ENCODE data around the gene OSBPL6.

Gene OSBPL6

DNA sequence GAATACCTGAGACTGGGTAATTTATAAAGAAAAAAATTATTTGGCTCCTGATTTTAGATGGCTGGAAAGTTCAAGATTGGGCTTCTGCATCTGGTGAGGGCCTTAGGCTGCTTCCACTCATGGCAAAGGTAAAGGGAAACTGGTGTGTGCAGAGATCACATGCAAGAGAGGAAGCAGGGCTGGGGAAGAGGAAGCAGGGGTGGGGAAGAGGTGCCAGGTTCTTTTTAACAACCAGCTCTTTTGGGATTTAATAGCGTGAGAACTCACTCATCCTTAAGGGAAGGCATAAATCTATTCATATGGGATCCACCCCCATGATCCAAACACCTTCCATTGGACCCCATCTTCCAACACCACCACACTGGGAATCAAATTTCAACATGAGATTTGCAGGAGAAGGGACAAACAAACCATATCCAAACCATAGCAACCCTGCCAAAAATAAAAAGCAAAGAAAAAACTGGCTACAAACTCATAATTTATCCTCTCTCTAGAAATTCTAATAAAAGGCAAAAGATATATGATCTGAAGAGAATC, 226.2 kb downstream of the OSBPL6 start:
- CTCF ChIA-PET: interaction anchor here (2.3 to 2.8 kb wide), 2 partner anchors 22 to 308 kb away, joined by 16 to 19 read pairs; partner anchors contain the start of gene RBM45
- no peaks in the 10 kb centered on the region for H3K9me3 ChIP-seq (ENCODE audit: control insufficient read depth, insufficient read depth, low read depth, low read length)
- H3K36me3 ChIP-seq (ENCODE audit: control insufficient read depth in 2 of 2, insufficient read depth in 1 of 2, low read length in 2 of 2): no peaks in the 10 kb centered on the region
- H3K4me3 ChIP-seq (ENCODE audit: low read depth, low read length): no peak overlapping the region
- POLR2A ChIA-PET: interaction anchor here (2.2 kb wide), 1 partner anchor 30 kb away, joined by 12 read pairs; the partner anchor contains the start of genes PJVK and PRKRA
- no peak overlapping the region for H3K27ac ChIP-seq (ENCODE audit: extremely low read depth, low read depth, low read length)
- no peaks in the 10 kb centered on the region for H3K4me1 ChIP-seq (ENCODE audit: control insufficient read depth, insufficient read depth, low read length)
- TF ChIP-seq, protein P1, sequence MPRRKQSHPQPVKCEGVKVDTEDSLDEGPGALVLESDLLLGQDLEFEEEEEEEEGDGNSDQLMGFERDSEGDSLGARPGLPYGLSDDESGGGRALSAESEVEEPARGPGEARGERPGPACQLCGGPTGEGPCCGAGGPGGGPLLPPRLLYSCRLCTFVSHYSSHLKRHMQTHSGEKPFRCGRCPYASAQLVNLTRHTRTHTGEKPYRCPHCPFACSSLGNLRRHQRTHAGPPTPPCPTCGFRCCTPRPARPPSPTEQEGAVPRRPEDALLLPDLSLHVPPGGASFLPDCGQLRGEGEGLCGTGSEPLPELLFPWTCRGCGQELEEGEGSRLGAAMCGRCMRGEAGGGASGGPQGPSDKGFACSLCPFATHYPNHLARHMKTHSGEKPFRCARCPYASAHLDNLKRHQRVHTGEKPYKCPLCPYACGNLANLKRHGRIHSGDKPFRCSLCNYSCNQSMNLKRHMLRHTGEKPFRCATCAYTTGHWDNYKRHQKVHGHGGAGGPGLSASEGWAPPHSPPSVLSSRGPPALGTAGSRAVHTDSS (tag by site-specific recombination; IDR thresholded peaks at IDR 0.05): no peak
- TF ChIP-seq, protein P2, sequence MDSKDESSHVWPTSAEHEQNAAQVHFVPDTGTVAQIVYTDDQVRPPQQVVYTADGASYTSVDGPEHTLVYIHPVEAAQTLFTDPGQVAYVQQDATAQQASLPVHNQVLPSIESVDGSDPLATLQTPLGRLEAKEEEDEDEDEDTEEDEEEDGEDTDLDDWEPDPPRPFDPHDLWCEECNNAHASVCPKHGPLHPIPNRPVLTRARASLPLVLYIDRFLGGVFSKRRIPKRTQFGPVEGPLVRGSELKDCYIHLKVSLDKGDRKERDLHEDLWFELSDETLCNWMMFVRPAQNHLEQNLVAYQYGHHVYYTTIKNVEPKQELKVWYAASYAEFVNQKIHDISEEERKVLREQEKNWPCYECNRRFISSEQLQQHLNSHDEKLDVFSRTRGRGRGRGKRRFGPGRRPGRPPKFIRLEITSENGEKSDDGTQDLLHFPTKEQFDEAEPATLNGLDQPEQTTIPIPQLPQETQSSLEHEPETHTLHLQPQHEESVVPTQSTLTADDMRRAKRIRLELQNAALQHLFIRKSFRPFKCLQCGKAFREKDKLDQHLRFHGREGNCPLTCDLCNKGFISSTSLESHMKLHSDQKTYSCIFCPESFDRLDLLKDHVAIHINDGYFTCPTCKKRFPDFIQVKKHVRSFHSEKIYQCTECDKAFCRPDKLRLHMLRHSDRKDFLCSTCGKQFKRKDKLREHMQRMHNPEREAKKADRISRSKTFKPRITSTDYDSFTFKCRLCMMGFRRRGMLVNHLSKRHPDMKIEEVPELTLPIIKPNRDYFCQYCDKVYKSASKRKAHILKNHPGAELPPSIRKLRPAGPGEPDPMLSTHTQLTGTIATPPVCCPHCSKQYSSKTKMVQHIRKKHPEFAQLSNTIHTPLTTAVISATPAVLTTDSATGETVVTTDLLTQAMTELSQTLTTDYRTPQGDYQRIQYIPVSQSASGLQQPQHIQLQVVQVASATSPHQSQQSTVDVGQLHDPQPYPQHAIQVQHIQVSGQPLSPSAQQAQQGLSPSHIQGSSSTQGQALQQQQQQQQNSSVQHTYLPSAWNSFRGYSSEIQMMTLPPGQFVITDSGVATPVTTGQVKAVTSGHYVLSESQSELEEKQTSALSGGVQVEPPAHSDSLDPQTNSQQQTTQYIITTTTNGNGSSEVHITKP (tag by site-specific recombination; IDR thresholded peaks at IDR 0.05): peak; percentile 97
- TF ChIP-seq, protein P3, sequence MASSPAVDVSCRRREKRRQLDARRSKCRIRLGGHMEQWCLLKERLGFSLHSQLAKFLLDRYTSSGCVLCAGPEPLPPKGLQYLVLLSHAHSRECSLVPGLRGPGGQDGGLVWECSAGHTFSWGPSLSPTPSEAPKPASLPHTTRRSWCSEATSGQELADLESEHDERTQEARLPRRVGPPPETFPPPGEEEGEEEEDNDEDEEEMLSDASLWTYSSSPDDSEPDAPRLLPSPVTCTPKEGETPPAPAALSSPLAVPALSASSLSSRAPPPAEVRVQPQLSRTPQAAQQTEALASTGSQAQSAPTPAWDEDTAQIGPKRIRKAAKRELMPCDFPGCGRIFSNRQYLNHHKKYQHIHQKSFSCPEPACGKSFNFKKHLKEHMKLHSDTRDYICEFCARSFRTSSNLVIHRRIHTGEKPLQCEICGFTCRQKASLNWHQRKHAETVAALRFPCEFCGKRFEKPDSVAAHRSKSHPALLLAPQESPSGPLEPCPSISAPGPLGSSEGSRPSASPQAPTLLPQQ (tag by site-specific recombination; IDR thresholded peaks at IDR 0.05): no peak
- TF ChIP-seq ZFP37 (tag by site-specific recombination; IDR thresholded peaks at IDR 0.05) (no peak), ZNF350 (tag by site-specific recombination; IDR thresholded peaks at IDR 0.05) (no peak), ZNF544 (tag by site-specific recombination; IDR thresholded peaks at IDR 0.05) (no peak)
- TF ChIP-seq, protein P4, sequence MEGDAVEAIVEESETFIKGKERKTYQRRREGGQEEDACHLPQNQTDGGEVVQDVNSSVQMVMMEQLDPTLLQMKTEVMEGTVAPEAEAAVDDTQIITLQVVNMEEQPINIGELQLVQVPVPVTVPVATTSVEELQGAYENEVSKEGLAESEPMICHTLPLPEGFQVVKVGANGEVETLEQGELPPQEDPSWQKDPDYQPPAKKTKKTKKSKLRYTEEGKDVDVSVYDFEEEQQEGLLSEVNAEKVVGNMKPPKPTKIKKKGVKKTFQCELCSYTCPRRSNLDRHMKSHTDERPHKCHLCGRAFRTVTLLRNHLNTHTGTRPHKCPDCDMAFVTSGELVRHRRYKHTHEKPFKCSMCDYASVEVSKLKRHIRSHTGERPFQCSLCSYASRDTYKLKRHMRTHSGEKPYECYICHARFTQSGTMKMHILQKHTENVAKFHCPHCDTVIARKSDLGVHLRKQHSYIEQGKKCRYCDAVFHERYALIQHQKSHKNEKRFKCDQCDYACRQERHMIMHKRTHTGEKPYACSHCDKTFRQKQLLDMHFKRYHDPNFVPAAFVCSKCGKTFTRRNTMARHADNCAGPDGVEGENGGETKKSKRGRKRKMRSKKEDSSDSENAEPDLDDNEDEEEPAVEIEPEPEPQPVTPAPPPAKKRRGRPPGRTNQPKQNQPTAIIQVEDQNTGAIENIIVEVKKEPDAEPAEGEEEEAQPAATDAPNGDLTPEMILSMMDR (tag by site-specific recombination; IDR thresholded peaks at IDR 0.05): no peak

DNA sequence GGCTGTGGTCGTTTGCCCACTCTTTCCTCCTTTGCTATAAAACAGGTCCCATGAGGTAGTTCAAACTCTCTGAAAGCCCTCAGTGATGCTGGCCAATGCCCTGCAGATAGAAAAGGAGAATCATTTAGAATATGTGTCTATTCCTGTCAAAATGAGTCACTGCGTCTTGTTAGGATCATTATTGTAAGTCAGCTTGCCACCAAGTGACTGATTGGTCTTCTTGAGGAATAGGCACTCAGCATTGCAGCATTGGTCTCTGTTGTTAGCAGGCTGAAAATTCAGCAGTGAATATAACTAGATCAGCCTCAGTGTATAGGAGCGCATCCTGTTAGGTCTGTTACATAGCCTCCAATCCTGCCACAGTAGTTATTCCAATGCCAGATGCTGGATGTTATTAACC, 227.8 kb downstream of the OSBPL6 start:
- no peaks in the 10 kb centered on the region for H3K9me3 ChIP-seq (ENCODE audit: control insufficient read depth, insufficient read depth, low read depth, low read length)
- peaks cover 0 to 11% of the 10 kb centered on the region in 2 experiments; a peak in 1 of 3 replicates for H3K36me3 ChIP-seq (ENCODE audit: control insufficient read depth in 2 of 2, insufficient read depth in 1 of 2, low read length in 2 of 2)
- POLR2A ChIA-PET: no interaction called here
- H3K4me3 ChIP-seq (ENCODE audit: low read depth, low read length): no peak overlapping the region
- no peak overlapping the region for H3K27ac ChIP-seq (ENCODE audit: extremely low read depth, low read depth, low read length)
- CTCF ChIA-PET: interaction anchor here (0.7 kb wide), 1 partner anchor 25 kb away, joined by 3 read pairs; no protein-coding TSS in a partner anchor
- H3K4me1 ChIP-seq (ENCODE audit: control insufficient read depth, insufficient read depth, low read length): no peaks in the 10 kb centered on the region
- TF ChIP-seq ZXDB (tag by site-specific recombination; IDR thresholded peaks at IDR 0.05) (no peak), ZNF433 (tag by site-specific recombination; IDR thresholded peaks at IDR 0.05; ENCODE audit: low read depth) (no peak), SP3 (tag by site-specific recombination; IDR thresholded peaks at IDR 0.05) (no peak), ZNF560 (tag by site-specific recombination; IDR thresholded peaks at IDR 0.05; ENCODE audit: borderline replicate concordance) (no peak), ZNF175 (tag by site-specific recombination; IDR thresholded peaks at IDR 0.05) (no peak), ZNF529 (tag by site-specific recombination; IDR thresholded peaks at IDR 0.05; ENCODE audit: insufficient replicate concordance) (no peak), ZNF544 (tag by site-specific recombination; IDR thresholded peaks at IDR 0.05) (no peak)
- TF ChIP-seq, protein P5, sequence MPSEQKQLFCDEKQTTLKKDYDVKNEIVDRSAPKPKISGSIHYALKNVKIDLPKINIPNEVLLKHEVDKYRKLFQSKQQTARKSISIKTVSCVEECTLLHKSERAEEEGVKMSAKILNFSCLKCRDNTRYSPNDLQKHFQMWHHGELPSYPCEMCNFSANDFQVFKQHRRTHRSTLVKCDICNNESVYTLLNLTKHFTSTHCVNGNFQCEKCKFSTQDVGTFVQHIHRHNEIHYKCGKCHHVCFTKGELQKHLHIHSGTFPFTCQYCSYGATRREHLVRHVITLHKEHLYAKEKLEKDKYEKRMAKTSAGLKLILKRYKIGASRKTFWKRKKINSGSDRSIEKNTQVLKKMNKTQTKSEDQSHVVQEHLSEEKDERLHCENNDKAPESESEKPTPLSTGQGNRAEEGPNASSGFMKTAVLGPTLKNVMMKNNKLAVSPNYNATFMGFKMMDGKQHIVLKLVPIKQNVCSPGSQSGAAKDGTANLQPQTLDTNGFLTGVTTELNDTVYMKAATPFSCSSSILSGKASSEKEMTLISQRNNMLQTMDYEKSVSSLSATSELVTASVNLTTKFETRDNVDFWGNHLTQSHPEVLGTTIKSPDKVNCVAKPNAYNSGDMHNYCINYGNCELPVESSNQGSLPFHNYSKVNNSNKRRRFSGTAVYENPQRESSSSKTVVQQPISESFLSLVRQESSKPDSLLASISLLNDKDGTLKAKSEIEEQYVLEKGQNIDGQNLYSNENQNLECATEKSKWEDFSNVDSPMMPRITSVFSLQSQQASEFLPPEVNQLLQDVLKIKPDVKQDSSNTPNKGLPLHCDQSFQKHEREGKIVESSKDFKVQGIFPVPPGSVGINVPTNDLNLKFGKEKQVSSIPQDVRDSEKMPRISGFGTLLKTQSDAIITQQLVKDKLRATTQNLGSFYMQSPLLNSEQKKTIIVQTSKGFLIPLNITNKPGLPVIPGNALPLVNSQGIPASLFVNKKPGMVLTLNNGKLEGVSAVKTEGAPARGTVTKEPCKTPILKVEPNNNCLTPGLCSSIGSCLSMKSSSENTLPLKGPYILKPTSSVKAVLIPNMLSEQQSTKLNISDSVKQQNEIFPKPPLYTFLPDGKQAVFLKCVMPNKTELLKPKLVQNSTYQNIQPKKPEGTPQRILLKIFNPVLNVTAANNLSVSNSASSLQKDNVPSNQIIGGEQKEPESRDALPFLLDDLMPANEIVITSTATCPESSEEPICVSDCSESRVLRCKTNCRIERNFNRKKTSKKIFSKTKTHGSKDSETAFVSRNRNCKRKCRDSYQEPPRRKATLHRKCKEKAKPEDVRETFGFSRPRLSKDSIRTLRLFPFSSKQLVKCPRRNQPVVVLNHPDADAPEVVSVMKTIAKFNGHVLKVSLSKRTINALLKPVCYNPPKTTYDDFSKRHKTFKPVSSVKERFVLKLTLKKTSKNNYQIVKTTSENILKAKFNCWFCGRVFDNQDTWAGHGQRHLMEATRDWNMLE (tag by site-specific recombination; conservative IDR thresholded peaks at IDR 0.05; ENCODE audit: low read depth): no peak
- TF ChIP-seq, protein P6, sequence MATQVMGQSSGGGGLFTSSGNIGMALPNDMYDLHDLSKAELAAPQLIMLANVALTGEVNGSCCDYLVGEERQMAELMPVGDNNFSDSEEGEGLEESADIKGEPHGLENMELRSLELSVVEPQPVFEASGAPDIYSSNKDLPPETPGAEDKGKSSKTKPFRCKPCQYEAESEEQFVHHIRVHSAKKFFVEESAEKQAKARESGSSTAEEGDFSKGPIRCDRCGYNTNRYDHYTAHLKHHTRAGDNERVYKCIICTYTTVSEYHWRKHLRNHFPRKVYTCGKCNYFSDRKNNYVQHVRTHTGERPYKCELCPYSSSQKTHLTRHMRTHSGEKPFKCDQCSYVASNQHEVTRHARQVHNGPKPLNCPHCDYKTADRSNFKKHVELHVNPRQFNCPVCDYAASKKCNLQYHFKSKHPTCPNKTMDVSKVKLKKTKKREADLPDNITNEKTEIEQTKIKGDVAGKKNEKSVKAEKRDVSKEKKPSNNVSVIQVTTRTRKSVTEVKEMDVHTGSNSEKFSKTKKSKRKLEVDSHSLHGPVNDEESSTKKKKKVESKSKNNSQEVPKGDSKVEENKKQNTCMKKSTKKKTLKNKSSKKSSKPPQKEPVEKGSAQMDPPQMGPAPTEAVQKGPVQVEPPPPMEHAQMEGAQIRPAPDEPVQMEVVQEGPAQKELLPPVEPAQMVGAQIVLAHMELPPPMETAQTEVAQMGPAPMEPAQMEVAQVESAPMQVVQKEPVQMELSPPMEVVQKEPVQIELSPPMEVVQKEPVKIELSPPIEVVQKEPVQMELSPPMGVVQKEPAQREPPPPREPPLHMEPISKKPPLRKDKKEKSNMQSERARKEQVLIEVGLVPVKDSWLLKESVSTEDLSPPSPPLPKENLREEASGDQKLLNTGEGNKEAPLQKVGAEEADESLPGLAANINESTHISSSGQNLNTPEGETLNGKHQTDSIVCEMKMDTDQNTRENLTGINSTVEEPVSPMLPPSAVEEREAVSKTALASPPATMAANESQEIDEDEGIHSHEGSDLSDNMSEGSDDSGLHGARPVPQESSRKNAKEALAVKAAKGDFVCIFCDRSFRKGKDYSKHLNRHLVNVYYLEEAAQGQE (tag by site-specific recombination; IDR thresholded peaks at IDR 0.05): no peak

Data from HEK293 (cell line).